Breast epithelium (tissue), 3 donors: Measurements from ENCODE around the gene SIGLEC9.

Experiments used
- CTCF ChIP-seq, 3 donors: fragments of 450-650 bp; IDR thresholded peaks; one replicate each; pipeline ENCODE4 v1.5.1; 2016 to 2017; ENCODE audit warnings: antibody characterized with exemption in 3 of 3, mild to moderate bottlenecking in 3 of 3, moderate library complexity in 3 of 3
- POLR2A ChIP-seq: fragments of 450-650 bp; IDR thresholded peaks from one replicate; pipeline ENCODE4 v1.6.1; 2016; ENCODE audit warnings: antibody characterized with exemption, mild to moderate bottlenecking, moderate library complexity
- POLR2AphosphoS5 ChIP-seq, 3 donors: sonication (generic); formaldehyde crosslinking; IDR thresholded peaks; one replicate each; pipeline ENCODE4 v1.6.1; 2017; ENCODE audit warnings: antibody characterized with exemption in 3 of 3

- TF ChIP-seq CTCF (IDR thresholded peaks at IDR 0.05) = no peak
- TF ChIP-seq POLR2AphosphoS5 (IDR thresholded peaks at IDR 0.05) = no peak
- TF ChIP-seq POLR2A = no peak
Measured at GRCh38 chr19:51120160-51120559, 4.5 kb upstream of the SIGLEC9 start.
